HL-60 (cell line): ENCODE measurements around the gene AHI1.
"Not testable (repeated sequence)": the region's sequence is repeated elsewhere in the genome, so short reads cannot be mapped to it uniquely, and the experiment has no call there.

Experiments used
- DNase-seq, 2 experiments: peaks; one replicate each; pipeline ENCODE4 v3.0.0-alpha.2; 2010 to 2020; ENCODE audit warnings: low read depth in 1 of 2, low spot score in 1 of 2
- H3K27ac ChIP-seq: fragments of 250-450 bp; sonication (Bioruptor Pico); replicated peaks from 2 replicates; pipeline ENCODE4 v1.5.1; 2020; ENCODE audit warnings: mild to moderate bottlenecking, moderate library complexity
- H3K27me3 ChIP-seq: fragments of 250-450 bp; sonication (Bioruptor Pico); 2 replicates; pipeline ENCODE4 v1.5.1; 2021; ENCODE audit warnings: mild to moderate bottlenecking, moderate library complexity; ENCODE audit not compliant: insufficient read depth, poor library complexity, severe bottlenecking
- H3K4me3 ChIP-seq: replicated peaks from 2 replicates; pipeline ENCODE4 v1.5.1; 2011; ENCODE audit warnings: mild to moderate bottlenecking, control low read depth, low read length; ENCODE audit not compliant: insufficient read depth
- GABPA ChIP-seq: IDR thresholded peaks from 2 replicates; pipeline ENCODE4 v1.6.1; 2012; ENCODE audit warnings: low read depth
- POLR2AphosphoS5 ChIP-seq: IDR thresholded peaks from 2 replicates; pipeline ENCODE4 v1.6.1; 2012; ENCODE audit warnings: low read depth
- SPI1 ChIP-seq: IDR thresholded peaks from 2 replicates; pipeline ENCODE4 v1.6.1; 2012; ENCODE audit warnings: low read depth, mild to moderate bottlenecking, borderline replicate concordance
- TF ChIP-seq, protein P1 (sequence below): IDR thresholded peaks from 2 replicates; pipeline ENCODE4 v1.6.1; 2012; ENCODE audit warnings: low read depth; ENCODE audit not compliant: insufficient replicate concordance
- TF ChIP-seq, protein P2 (sequence below): IDR thresholded peaks from one replicate; pipeline ENCODE4 v1.5.1; 2011; ENCODE audit warnings: low read length, control low read depth, inconsistent platforms; ENCODE audit not compliant: insufficient read depth

AHI1 gene

DNA sequence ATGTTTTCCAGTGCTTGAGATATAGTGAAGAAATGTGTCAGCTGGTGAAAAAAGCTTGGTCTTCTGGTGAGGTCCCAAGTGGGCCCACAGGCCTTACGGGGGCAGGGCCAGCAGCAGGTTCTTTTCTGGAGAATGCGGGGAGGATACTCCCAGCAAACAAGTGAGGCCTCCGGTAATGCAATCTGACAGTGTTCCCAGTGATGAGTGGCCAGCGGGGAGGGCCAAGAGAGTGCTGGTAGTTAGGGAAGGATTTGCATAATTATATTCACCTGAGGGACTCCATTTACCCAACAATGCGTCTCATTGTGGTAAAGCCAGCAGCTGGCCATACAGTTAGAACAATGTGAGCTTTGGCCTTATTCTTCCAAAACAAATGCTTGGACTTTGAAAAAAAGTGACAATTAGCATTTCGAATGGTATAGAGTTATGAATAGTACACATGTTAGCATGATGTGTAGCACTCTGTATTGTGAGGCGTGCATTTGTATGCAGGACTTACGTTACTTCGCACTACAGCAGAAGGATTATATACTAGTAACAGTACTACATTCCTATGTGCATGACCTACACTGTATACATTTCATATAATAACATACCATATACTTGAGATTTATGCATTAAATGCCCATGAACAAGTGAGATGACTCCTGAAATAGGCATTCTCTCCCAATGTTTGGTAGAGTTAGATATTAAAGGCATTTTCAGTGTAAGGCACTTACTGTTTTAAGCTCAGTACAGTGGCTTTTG, 246.6 kb downstream of the AHI1 start:
- no peak overlapping the region for H3K4me3 ChIP-seq
- H3K27ac ChIP-seq, result no peak overlapping the region
- H3K27me3 ChIP-seq, result no peaks in the 10 kb centered on the region
- DNase-seq, result no peak
- no peak for TF ChIP-seq POLR2AphosphoS5
- no peak for TF ChIP-seq SPI1
- TF ChIP-seq, protein P1, sequence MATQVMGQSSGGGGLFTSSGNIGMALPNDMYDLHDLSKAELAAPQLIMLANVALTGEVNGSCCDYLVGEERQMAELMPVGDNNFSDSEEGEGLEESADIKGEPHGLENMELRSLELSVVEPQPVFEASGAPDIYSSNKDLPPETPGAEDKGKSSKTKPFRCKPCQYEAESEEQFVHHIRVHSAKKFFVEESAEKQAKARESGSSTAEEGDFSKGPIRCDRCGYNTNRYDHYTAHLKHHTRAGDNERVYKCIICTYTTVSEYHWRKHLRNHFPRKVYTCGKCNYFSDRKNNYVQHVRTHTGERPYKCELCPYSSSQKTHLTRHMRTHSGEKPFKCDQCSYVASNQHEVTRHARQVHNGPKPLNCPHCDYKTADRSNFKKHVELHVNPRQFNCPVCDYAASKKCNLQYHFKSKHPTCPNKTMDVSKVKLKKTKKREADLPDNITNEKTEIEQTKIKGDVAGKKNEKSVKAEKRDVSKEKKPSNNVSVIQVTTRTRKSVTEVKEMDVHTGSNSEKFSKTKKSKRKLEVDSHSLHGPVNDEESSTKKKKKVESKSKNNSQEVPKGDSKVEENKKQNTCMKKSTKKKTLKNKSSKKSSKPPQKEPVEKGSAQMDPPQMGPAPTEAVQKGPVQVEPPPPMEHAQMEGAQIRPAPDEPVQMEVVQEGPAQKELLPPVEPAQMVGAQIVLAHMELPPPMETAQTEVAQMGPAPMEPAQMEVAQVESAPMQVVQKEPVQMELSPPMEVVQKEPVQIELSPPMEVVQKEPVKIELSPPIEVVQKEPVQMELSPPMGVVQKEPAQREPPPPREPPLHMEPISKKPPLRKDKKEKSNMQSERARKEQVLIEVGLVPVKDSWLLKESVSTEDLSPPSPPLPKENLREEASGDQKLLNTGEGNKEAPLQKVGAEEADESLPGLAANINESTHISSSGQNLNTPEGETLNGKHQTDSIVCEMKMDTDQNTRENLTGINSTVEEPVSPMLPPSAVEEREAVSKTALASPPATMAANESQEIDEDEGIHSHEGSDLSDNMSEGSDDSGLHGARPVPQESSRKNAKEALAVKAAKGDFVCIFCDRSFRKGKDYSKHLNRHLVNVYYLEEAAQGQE, result no peak
- TF ChIP-seq GABPA, result no peak
- TF ChIP-seq, protein P2, sequence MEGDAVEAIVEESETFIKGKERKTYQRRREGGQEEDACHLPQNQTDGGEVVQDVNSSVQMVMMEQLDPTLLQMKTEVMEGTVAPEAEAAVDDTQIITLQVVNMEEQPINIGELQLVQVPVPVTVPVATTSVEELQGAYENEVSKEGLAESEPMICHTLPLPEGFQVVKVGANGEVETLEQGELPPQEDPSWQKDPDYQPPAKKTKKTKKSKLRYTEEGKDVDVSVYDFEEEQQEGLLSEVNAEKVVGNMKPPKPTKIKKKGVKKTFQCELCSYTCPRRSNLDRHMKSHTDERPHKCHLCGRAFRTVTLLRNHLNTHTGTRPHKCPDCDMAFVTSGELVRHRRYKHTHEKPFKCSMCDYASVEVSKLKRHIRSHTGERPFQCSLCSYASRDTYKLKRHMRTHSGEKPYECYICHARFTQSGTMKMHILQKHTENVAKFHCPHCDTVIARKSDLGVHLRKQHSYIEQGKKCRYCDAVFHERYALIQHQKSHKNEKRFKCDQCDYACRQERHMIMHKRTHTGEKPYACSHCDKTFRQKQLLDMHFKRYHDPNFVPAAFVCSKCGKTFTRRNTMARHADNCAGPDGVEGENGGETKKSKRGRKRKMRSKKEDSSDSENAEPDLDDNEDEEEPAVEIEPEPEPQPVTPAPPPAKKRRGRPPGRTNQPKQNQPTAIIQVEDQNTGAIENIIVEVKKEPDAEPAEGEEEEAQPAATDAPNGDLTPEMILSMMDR, result no peak

DNA sequence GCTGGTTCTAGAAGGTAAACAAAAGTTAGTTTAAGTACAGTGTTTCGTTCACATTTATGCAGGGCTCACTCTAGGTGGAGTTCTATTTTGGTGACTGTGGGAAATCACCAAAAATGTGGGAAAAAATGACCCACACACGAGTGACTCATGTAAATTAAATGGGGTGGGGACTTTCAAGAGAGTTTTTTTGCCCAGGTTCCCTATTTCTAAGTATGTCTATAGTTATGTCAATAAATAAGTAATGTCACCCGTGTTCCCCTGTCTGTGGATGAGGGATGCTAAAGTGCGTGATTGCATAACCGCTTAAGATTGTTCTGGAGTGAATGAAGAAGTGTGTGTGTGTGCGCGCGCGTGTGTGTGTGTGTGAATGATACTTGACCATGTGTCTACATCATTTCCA, 247.3 kb downstream of the AHI1 start:
- no peak overlapping the region for H3K4me3 ChIP-seq
- peak in 1 of 2 experiments; percentile 28 for DNase-seq
- TF ChIP-seq, protein P1, result no peak
- TF ChIP-seq SPI1 (no peak), POLR2AphosphoS5 (no peak), GABPA (no peak)
- TF ChIP-seq, protein P2, result no peak
- no peak overlapping the region for H3K27ac ChIP-seq
- no peaks in the 10 kb centered on the region for H3K27me3 ChIP-seq

DNA sequence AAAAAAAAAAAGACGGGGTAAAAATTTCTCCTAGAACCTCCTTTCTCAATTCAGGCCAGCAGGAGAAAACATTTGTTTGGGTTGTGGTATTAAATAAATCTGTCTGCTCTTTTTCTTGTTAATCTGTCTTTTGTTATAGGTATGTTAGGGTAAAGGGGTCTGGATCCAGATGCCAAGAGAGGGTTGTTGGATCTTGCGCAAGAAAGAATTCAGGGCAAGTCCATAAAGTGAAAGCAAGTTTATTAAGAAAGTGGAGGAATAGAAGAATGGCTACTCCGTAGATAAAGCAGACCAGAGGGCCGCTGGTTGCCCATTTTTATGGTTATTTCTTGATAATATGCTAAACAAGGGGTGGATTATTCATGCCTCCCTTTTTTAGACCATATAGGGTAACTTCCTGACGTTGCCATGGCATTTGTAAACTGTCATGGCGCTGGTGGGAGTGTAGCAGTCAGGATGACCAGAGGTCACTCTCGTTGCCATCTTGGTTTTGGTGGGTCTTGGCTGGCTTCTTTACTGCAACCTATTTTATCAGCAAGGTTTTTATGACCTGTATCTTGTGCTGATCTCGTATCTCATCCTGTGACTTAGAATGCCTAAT, 251.0 kb downstream of the AHI1 start:
- DNase-seq, H3K27ac ChIP-seq, H3K27me3 ChIP-seq, H3K4me3 ChIP-seq: not testable (repeated sequence)

DNA sequence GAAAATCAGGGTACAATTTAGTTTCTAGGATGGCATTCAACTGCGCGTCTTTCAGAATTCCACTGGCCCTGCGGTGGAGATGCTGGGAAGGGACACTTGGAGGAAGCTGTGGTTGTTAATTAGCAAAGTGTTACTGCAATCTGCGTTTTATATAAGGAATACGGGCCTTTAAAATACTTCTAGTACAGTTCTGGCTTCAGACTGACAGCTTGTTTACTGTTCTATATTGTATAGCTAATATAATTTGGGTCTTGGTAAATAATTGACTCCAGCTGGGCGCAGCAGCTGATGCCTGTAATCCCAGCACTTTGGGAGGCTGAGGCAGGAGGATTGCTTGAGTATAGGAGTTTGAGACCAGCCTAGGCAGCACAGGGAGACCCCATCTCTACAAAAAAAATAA, 252.7 kb downstream of the AHI1 start:
- no peak for DNase-seq
- no peaks in the 10 kb centered on the region for H3K27me3 ChIP-seq
- no peak overlapping the region for H3K4me3 ChIP-seq
- H3K27ac ChIP-seq, result no peak overlapping the region
- TF ChIP-seq POLR2AphosphoS5 (no peak), GABPA (no peak), SPI1 (no peak)
- TF ChIP-seq, protein P1, result no peak
- TF ChIP-seq, protein P2, result no peak
